HEK293 (cell line): ENCODE results near the gene GPM6B.

Experiments
- CTCF ChIA-PET: fragments of 350-600 bp; formaldehyde crosslinking; extraction: SDS; loops from one replicate; lab custom pipeline; 2021; ENCODE audit warnings: antibody characterized with exemption; lab: Yijun Ruan, JAX
- POLR2A ChIA-PET: fragments of 300-600 bp; formaldehyde crosslinking; extraction: SDS; loops from one replicate; lab custom pipeline; 2020; ENCODE audit warnings: antibody characterized with exemption, inconsistent platforms; lab: Yijun Ruan, JAX
- H3K27ac ChIP-seq: fragments of 200-500 bp; sonication (Bioruptor generic); 2 replicates; pipeline ENCODE4 v1.5.1; 2014; ENCODE audit warnings: low read depth, low read length, control low read depth, inconsistent platforms; ENCODE audit errors: extremely low read depth
- H3K36me3 ChIP-seq, 2 experiments: fragments of 200-500 bp in 1 of 2; sonication (Bioruptor generic) in 1 of 2; 1 replicate in 1 of 2; 2 replicates in 1 of 2; pipeline ENCODE4 v1.5.1; 2014 to 2017; ENCODE audit warnings: inconsistent platforms in 2 of 2, low read length in 2 of 2; ENCODE audit not compliant: control insufficient read depth in 2 of 2, insufficient read depth in 1 of 2
- H3K4me1 ChIP-seq: fragments of 200-500 bp; sonication (Bioruptor generic); 2 replicates; pipeline ENCODE4 v1.5.1; 2014; ENCODE audit warnings: mild to moderate bottlenecking, low read length, inconsistent platforms; ENCODE audit not compliant: control insufficient read depth, insufficient read depth
- H3K4me3 ChIP-seq: 2 replicates; pipeline ENCODE4 v1.5.1; 2011; ENCODE audit warnings: low read depth, mild to moderate bottlenecking, control low read depth, low read length, moderate library complexity
- H3K9me3 ChIP-seq: fragments of 200-500 bp; sonication (Bioruptor generic); 2 replicates; pipeline ENCODE4 v1.5.1; 2014; ENCODE audit warnings: low read depth, low read length, inconsistent platforms; ENCODE audit not compliant: control insufficient read depth, insufficient read depth
- FEZF1 ChIP-seq: fragments of 450-650 bp; formaldehyde crosslinking; IDR thresholded peaks from 2 replicates; pipeline ENCODE4 v1.5.1; 2016; ENCODE audit warnings: missing biosample characterization, missing genetic modification characterization
- GFI1B ChIP-seq: fragments of 450-650 bp; formaldehyde crosslinking; IDR thresholded peaks from 2 replicates; pipeline ENCODE4 v1.5.1; 2016; ENCODE audit warnings: missing biosample characterization, missing genetic modification characterization
- MZF1 ChIP-seq: fragments of 450-650 bp; formaldehyde crosslinking; IDR thresholded peaks from 2 replicates; pipeline ENCODE4 v1.5.1; 2017; ENCODE audit warnings: missing biosample characterization, missing genetic modification characterization, borderline replicate concordance
- SCRT1 ChIP-seq: fragments of 450-650 bp; formaldehyde crosslinking; IDR thresholded peaks from 2 replicates; pipeline ENCODE4 v1.5.1; 2016; ENCODE audit warnings: missing biosample characterization, missing genetic modification characterization, borderline replicate concordance
- ZBTB20 ChIP-seq: fragments of 450-650 bp; formaldehyde crosslinking; IDR thresholded peaks from 2 replicates; pipeline ENCODE4 v1.5.1; 2016; ENCODE audit warnings: missing biosample characterization, missing genetic modification characterization
- ZNF133 ChIP-seq: fragments of 450-650 bp; formaldehyde crosslinking; IDR thresholded peaks from 2 replicates; pipeline ENCODE4 v1.5.1; 2016; ENCODE audit warnings: missing biosample characterization, missing genetic modification characterization
- ZNF157 ChIP-seq: fragments of 450-650 bp; formaldehyde crosslinking; IDR thresholded peaks from 2 replicates; pipeline ENCODE4 v1.5.1; 2016; ENCODE audit warnings: missing biosample characterization, missing genetic modification characterization
- ZNF174 ChIP-seq: fragments of 450-650 bp; formaldehyde crosslinking; IDR thresholded peaks from 2 replicates; pipeline ENCODE4 v1.5.0; 2017; ENCODE audit warnings: missing biosample characterization, mild to moderate bottlenecking, missing genetic modification characterization
- ZNF544 ChIP-seq: fragments of 450-650 bp; formaldehyde crosslinking; IDR thresholded peaks from 2 replicates; pipeline ENCODE4 v1.5.0; 2017; ENCODE audit warnings: missing biosample characterization, missing genetic modification characterization
- ZNF560 ChIP-seq: fragments of 450-650 bp; formaldehyde crosslinking; IDR thresholded peaks from 2 replicates; pipeline ENCODE4 v1.5.1; 2017; ENCODE audit warnings: missing biosample characterization, missing genetic modification characterization, borderline replicate concordance
- ZNF677 ChIP-seq: fragments of 450-650 bp; IDR thresholded peaks from 2 replicates; pipeline ENCODE4 v1.5.0; 2018; ENCODE audit warnings: missing biosample characterization, mild to moderate bottlenecking, missing genetic modification characterization, moderate library complexity
- ZNF707 ChIP-seq: fragments of 450-650 bp; formaldehyde crosslinking; IDR thresholded peaks from 2 replicates; pipeline ENCODE4 v1.5.1; 2016; ENCODE audit warnings: missing biosample characterization, missing genetic modification characterization
- ZSCAN16 ChIP-seq: fragments of 450-650 bp; formaldehyde crosslinking; IDR thresholded peaks from 2 replicates; pipeline ENCODE4 v1.5.1; 2016; ENCODE audit warnings: missing biosample characterization, missing genetic modification characterization
- ZSCAN30 ChIP-seq: fragments of 450-650 bp; IDR thresholded peaks from 2 replicates; pipeline ENCODE4 v1.5.1; 2018; ENCODE audit warnings: missing biosample characterization, mild to moderate bottlenecking, missing genetic modification characterization, moderate library complexity
- TF ChIP-seq, protein P1 (sequence below): fragments of 450-650 bp; formaldehyde crosslinking; IDR thresholded peaks from 2 replicates; pipeline ENCODE4 v1.5.1; 2016; ENCODE audit warnings: missing biosample characterization, missing genetic modification characterization, borderline replicate concordance
- TF ChIP-seq, protein P2 (sequence below): fragments of 450-650 bp; formaldehyde crosslinking; IDR thresholded peaks from 2 replicates; pipeline ENCODE4 v1.5.1; 2016; ENCODE audit warnings: missing biosample characterization, missing genetic modification characterization
- TF ChIP-seq, protein P3 (sequence below): fragments of 450-650 bp; formaldehyde crosslinking; IDR thresholded peaks from 2 replicates; pipeline ENCODE4 v1.5.1; 2017; ENCODE audit warnings: missing biosample characterization, mild to moderate bottlenecking, missing genetic modification characterization, moderate library complexity
- TF ChIP-seq, protein P4 (sequence below): fragments of 450-650 bp; formaldehyde crosslinking; IDR thresholded peaks from 2 replicates; pipeline ENCODE4; 2016; ENCODE audit warnings: missing biosample characterization, missing genetic modification characterization
- TF ChIP-seq, protein P5 (sequence below): fragments of 450-650 bp; formaldehyde crosslinking; IDR thresholded peaks from 2 replicates; pipeline ENCODE4 v1.5.1; 2016; ENCODE audit warnings: missing biosample characterization, missing genetic modification characterization

The GPM6B gene, protein sequence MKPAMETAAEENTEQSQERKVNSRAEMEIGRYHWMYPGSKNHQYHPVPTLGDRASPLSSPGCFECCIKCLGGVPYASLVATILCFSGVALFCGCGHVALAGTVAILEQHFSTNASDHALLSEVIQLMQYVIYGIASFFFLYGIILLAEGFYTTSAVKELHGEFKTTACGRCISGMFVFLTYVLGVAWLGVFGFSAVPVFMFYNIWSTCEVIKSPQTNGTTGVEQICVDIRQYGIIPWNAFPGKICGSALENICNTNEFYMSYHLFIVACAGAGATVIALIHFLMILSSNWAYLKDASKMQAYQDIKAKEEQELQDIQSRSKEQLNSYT

DNA sequence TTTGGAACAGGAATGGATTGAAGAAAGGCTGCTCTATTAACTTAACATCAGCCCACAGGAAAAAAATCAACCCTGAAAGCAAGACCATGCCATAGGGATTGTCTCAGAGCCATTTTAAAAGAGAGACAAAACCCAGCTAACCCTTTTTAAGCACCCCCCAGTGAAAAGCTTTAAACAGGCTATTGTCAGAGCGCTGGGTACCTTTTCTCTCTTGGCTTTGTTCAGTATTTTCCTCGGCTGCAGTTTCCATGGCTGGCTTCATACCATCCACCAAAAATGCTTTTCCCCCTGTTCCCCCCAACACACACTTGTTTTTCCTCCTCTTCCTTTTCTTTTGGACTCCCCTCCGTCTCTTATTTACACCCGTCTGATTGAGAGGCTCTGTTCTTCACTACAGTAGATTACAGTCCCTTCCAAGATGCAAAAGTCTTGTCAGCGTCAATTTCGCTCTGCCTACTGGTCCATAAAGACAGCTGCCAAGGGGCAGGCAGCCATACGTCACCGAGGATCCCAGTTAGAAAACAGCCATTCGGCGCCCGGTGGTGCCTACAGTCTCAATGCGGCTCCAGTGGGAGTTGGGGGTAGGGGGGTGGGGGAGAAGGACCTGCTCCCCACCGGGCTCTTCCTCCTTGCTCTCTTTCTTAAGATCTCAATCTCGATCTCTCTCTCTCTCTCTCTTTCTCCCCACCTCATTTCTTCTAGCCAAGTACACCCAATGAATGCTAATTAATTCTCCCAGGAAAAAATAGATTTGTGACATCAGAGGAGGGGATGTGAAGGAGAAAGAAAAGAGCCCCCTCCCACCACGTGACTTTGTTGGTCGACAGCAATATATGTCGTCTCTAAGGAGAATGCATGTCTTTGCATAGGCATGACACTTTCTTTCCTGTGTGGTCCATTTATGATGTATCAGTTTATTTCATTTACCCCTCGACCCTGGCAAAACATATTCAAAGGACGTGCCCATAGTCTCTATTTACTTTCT, at the start of gene GPM6B:
GPM6B (minus strand) TSS at position 451 of the 985 bp plus-strand sequence; CDS start at position 262, 189 bp downstream.
- Histone ChIP-seq H3K9me3 (no peaks in the 10 kb centered on the region), H3K4me1 (no peaks in the 10 kb centered on the region), H3K27ac (no peak within 1 kb of the TSS), H3K4me3 (no peak within 1 kb of the TSS), H3K36me3 (no peaks in the 10 kb centered on the region)
- CTCF ChIA-PET: interaction anchor here (1.2 kb wide), 1 partner anchor 310 kb away, joined by 6 read pairs; no protein-coding TSS in a partner anchor
- POLR2A ChIA-PET: no interaction called here
- TF ChIP-seq ZNF174: no peak
- TF ChIP-seq ZSCAN30 (tag by site-specific recombination): no peak
- TF ChIP-seq MZF1 (tag by site-specific recombination): no peak
- TF ChIP-seq ZBTB20 (tag by site-specific recombination): no peak
- TF ChIP-seq, protein P1, sequence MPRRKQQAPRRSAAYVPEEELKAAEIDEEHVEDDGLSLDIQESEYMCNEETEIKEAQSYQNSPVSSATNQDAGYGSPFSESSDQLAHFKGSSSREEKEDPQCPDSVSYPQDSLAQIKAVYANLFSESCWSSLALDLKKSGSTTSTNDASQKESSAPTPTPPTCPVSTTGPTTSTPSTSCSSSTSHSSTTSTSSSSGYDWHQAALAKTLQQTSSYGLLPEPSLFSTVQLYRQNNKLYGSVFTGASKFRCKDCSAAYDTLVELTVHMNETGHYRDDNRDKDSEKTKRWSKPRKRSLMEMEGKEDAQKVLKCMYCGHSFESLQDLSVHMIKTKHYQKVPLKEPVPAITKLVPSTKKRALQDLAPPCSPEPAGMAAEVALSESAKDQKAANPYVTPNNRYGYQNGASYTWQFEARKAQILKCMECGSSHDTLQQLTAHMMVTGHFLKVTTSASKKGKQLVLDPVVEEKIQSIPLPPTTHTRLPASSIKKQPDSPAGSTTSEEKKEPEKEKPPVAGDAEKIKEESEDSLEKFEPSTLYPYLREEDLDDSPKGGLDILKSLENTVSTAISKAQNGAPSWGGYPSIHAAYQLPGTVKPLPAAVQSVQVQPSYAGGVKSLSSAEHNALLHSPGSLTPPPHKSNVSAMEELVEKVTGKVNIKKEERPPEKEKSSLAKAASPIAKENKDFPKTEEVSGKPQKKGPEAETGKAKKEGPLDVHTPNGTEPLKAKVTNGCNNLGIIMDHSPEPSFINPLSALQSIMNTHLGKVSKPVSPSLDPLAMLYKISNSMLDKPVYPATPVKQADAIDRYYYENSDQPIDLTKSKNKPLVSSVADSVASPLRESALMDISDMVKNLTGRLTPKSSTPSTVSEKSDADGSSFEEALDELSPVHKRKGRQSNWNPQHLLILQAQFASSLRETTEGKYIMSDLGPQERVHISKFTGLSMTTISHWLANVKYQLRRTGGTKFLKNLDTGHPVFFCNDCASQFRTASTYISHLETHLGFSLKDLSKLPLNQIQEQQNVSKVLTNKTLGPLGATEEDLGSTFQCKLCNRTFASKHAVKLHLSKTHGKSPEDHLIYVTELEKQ (tag by site-specific recombination): no peak
- TF ChIP-seq ZNF544 (tag by site-specific recombination): no peak
- TF ChIP-seq, protein P2, sequence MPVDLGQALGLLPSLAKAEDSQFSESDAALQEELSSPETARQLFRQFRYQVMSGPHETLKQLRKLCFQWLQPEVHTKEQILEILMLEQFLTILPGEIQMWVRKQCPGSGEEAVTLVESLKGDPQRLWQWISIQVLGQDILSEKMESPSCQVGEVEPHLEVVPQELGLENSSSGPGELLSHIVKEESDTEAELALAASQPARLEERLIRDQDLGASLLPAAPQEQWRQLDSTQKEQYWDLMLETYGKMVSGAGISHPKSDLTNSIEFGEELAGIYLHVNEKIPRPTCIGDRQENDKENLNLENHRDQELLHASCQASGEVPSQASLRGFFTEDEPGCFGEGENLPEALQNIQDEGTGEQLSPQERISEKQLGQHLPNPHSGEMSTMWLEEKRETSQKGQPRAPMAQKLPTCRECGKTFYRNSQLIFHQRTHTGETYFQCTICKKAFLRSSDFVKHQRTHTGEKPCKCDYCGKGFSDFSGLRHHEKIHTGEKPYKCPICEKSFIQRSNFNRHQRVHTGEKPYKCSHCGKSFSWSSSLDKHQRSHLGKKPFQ (tag by site-specific recombination): no peak
- no peak for TF ChIP-seq ZSCAN16 (tag by site-specific recombination)
- TF ChIP-seq, protein P3, sequence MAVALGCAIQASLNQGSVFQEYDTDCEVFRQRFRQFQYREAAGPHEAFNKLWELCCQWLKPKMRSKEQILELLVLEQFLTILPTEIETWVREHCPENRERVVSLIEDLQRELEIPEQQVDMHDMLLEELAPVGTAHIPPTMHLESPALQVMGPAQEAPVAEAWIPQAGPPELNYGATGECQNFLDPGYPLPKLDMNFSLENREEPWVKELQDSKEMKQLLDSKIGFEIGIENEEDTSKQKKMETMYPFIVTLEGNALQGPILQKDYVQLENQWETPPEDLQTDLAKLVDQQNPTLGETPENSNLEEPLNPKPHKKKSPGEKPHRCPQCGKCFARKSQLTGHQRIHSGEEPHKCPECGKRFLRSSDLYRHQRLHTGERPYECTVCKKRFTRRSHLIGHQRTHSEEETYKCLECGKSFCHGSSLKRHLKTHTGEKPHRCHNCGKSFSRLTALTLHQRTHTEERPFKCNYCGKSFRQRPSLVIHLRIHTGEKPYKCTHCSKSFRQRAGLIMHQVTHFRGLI: no peak
- TF ChIP-seq, protein P4, sequence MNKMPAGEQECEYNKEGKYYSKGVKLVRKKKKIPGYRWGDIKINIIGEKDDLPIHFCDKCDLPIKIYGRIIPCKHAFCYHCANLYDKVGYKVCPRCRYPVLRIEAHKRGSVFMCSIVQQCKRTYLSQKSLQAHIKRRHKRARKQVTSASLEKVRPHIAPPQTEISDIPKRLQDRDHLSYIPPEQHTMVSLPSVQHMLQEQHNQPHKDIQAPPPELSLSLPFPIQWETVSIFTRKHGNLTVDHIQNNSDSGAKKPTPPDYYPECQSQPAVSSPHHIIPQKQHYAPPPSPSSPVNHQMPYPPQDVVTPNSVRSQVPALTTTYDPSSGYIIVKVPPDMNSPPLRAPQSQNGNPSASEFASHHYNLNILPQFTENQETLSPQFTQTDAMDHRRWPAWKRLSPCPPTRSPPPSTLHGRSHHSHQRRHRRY (tag by site-specific recombination): no peak
- TF ChIP-seq, protein P5, sequence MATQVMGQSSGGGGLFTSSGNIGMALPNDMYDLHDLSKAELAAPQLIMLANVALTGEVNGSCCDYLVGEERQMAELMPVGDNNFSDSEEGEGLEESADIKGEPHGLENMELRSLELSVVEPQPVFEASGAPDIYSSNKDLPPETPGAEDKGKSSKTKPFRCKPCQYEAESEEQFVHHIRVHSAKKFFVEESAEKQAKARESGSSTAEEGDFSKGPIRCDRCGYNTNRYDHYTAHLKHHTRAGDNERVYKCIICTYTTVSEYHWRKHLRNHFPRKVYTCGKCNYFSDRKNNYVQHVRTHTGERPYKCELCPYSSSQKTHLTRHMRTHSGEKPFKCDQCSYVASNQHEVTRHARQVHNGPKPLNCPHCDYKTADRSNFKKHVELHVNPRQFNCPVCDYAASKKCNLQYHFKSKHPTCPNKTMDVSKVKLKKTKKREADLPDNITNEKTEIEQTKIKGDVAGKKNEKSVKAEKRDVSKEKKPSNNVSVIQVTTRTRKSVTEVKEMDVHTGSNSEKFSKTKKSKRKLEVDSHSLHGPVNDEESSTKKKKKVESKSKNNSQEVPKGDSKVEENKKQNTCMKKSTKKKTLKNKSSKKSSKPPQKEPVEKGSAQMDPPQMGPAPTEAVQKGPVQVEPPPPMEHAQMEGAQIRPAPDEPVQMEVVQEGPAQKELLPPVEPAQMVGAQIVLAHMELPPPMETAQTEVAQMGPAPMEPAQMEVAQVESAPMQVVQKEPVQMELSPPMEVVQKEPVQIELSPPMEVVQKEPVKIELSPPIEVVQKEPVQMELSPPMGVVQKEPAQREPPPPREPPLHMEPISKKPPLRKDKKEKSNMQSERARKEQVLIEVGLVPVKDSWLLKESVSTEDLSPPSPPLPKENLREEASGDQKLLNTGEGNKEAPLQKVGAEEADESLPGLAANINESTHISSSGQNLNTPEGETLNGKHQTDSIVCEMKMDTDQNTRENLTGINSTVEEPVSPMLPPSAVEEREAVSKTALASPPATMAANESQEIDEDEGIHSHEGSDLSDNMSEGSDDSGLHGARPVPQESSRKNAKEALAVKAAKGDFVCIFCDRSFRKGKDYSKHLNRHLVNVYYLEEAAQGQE (tag by site-specific recombination): no peak
- no peak for TF ChIP-seq ZNF157
- TF ChIP-seq ZNF677: no peak
- no peak for TF ChIP-seq ZNF133
- no peak for TF ChIP-seq GFI1B (tag by site-specific recombination)
- TF ChIP-seq ZNF560 (tag by site-specific recombination): no peak
- TF ChIP-seq ZNF707 (tag by site-specific recombination): no peak
- TF ChIP-seq SCRT1: no peak
- no peak for TF ChIP-seq FEZF1 (tag by site-specific recombination)
